Inferior parietal cortex (tissue), 1 donor: Measurements from ENCODE around the gene DLG2.

Experiments used
- DNase-seq: peaks from one replicate; pipeline ENCODE4 v3.0.0-alpha.2; 2016; ENCODE audit errors: extremely low spot score

Gene DLG2

GRCh38 chr11:84022201-84022600 is 1604.9 kb downstream of the DLG2 start:
- peak; percentile 70 for DNase-seq

- no peak for DNase-seq
Observed at GRCh38 chr11:84021291-84021690, 1605.9 kb downstream of the DLG2 start.

GRCh38 chr11:84019571-84020194 is 1607.5 kb downstream of the DLG2 start:
- peak; percentile 53 for DNase-seq

- no peak for DNase-seq
Observed at GRCh38 chr11:84014539-84014938, 1612.6 kb downstream of the DLG2 start.

GRCh38 chr11:84012171-84012826 is 1614.8 kb downstream of the DLG2 start:
- DNase-seq: no peak

DNA sequence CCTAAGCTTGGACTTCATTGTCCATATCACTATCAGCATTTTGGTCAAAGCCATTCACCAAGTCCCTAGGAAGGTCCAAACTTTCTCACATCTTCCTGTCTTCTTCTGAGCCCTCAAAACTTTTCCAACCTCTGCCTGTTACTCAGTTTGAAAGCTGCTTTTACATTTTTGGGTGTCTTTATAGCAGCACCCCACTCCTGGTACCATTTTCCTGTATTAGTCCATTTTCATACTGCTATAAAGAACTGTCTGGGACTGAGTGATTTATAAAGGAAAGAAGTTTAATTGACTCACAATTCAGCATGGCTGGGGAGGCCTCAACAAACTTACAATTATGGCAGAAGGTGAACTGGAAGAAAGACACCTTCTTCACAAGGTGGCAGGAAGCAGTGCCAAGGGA is 1624.0 kb downstream of the DLG2 start:
- no peak for DNase-seq

GRCh38 chr11:83998921-83999320 is 1628.2 kb downstream of the DLG2 start:
- DNase-seq: no peak

GRCh38 chr11:83990160-83990733 is 1636.9 kb downstream of the DLG2 start:
- DNase-seq: peak; percentile 63

- no peak for DNase-seq
Observed at GRCh38 chr11:83982825-83983224, 1644.3 kb downstream of the DLG2 start.

- no peak for DNase-seq
Observed at GRCh38 chr11:83979593-83979992, 1647.6 kb downstream of the DLG2 start.

GRCh38 chr11:83978942-83979341 is 1648.2 kb downstream of the DLG2 start:
- no peak for DNase-seq

DNA sequence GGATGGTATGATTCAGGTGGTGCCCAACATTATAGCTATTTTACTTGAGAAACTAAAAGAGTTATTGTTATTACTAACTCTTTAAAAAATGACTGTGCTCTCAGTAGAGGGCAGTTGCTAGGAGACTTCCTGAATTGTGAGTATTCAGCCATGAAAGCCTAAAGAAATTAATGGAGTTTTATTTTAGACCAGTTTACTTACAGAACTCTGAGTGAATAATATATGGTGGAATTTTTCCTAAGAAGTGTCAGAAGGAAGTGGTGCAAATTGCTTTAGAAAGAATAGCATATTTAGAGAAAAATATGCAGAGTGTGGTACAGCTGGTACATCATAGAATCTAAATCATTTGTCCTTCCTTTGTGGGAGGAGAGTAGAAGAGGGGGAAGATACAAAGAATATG is 1651.1 kb downstream of the DLG2 start:
- DNase-seq: no peak

GRCh38 chr11:83972536-83972935 is 1654.6 kb downstream of the DLG2 start:
- no peak for DNase-seq

- peak; percentile 66 for DNase-seq
Observed at GRCh38 chr11:83971063-83971462, 1656.1 kb downstream of the DLG2 start.

GRCh38 chr11:83970061-83970671 is 1657.0 kb downstream of the DLG2 start:
- peak; percentile 48 for DNase-seq

DNA sequence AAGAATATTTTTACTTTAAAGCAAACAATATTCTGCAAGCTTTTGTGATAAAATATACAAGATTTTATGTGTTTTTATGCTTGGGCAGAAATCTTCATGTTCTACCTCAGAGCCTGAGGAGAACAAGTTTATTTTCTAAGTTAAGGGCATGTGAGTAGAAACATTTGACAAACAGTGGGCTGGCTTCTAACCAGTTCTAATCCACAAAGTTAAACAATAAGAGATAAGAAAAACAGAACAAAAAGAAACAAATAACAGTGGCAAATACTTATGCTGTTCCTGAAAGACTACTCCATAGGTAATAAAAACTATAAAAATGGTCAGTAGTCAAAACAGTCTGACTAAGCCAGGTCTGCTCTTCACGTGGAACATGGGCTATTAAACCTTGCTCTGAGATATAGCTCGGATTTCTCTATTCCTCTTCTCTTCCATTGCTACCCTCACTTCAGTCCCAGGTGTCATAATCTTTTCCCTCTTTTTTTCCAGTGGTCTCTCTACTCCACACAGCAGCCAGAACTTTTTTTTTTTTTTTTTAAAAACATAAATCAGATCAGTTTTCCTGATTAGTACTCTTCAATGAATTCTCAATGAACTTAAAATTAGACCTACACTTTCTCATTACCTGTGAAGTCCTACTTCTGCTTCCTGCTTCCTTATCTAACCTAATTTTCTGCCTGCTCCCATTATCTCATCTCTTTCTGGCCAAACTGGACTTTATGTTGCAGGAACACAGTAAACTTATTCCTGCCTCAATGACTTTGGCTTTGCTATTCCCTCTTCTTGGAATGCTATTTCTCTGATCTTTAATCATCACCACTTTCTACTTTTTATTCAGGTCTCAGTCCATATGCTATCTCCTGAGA is 1669.9 kb downstream of the DLG2 start:
- DNase-seq: no peak

- DNase-seq: no peak
Observed at GRCh38 chr11:83956119-83956697, 1670.9 kb downstream of the DLG2 start.

- DNase-seq: no peak
Observed at GRCh38 chr11:83954780-83955179, 1672.4 kb downstream of the DLG2 start.

DNA sequence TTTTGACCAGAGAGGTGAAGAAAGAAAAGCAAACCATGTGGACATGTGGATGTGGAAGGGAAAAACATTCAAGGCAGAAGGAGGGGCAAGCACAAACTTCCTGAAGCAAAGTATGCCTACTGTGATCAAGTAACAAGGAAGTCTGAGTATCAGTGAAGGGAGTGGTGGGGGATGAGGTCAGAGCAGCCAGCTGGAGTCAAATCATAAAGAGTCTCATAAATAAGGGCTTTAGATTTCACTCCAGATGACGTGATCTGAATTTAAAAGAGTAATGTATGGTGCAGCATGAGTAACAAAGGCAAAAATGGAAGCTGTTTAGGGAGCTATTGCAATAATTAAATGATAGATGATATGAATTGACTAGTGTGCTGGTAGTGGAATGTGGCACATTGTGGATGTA is 1675.6 kb downstream of the DLG2 start:
- DNase-seq: no peak

GRCh38 chr11:83948200-83948599 is 1678.9 kb downstream of the DLG2 start:
- DNase-seq: no peak

DNA sequence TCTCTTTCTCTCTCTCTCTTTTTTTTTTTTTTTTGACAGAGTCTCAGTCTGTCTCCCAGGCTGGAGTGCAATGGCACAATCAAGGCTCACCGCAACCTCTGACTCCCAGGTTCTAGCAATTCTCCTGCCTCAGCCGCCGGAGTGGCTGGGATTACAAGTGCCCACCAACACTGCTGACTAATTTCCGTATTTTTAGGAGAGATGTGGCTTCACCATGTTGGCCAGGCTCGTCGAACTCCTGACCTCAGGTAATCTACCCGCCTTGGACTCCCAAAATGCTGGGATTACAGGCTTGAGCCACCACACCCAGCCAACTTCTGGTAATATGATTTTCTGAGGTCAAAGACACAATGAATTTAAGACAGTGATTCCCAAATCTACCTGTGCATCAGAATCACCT is 1681.2 kb downstream of the DLG2 start:
- no peak for DNase-seq

DNA sequence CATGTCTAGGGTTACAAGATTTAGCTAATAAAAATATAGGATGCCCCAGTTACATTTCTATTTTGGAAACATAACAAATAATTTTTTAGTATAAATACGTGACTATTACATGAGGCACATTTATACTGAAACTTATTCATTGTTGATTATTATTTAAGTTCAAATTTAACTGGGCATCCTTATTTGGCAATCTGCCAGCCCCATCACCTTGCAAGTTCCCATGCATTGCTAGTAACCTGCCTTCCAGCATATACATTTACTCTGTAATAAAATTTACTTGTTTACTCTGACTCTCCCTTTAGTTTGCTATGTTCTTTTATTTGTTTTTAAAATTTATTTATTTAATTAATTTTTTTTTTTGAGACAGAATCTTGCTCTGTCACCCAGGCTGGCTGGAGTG is 1686.1 kb downstream of the DLG2 start:
- DNase-seq: no peak
